GM12865 (cell line): ENCODE measurements around the gene ADAMTS17.

Experiments
- DNase-seq: peaks from one replicate; pipeline ENCODE4 v3.0.0; 2010; ENCODE audit warnings: low read depth
- H3K4me3 ChIP-seq: 2 replicates; pipeline ENCODE4 v1.5.1; 2011; ENCODE audit warnings: mild to moderate bottlenecking, low read depth, low read length, control low read depth
- CTCF ChIP-seq: IDR thresholded peaks from 2 replicates; pipeline ENCODE4 v1.5.1; 2011; ENCODE audit warnings: low read length, control low read depth, low read depth, inconsistent platforms; ENCODE audit not compliant: insufficient read depth; ENCODE audit errors: missing control alignments

Gene ADAMTS17

GRCh38 chr15:100186960-100187359, 154.8 kb downstream of the ADAMTS17 start:
- no peak for TF ChIP-seq CTCF
- no peak for DNase-seq
- H3K4me3 ChIP-seq, result no peak overlapping the region

GRCh38 chr15:100186366-100186765, 155.4 kb downstream of the ADAMTS17 start:
- H3K4me3 ChIP-seq, result no peak overlapping the region
- no peak for TF ChIP-seq CTCF

GRCh38 chr15:100183921-100184495, 157.8 kb downstream of the ADAMTS17 start:
- no peak overlapping the region for H3K4me3 ChIP-seq
- no peak for TF ChIP-seq CTCF
- DNase-seq, result no peak

More at GRCh38 chr15:100186366-100186765, 155.4 kb downstream of the ADAMTS17 start:
- DNase-seq, result no peak

GRCh38 chr15:100180921-100181320, 160.9 kb downstream of the ADAMTS17 start:
- no peak for TF ChIP-seq CTCF
- H3K4me3 ChIP-seq, result no peak overlapping the region
- no peak for DNase-seq

- H3K4me3 ChIP-seq, result no peak overlapping the region
- DNase-seq, result no peak
- TF ChIP-seq CTCF, result no peak
Measured at GRCh38 chr15:100175406-100176114, 166.2 kb downstream of the ADAMTS17 start.

GRCh38 chr15:100174904-100175275, 166.9 kb downstream of the ADAMTS17 start:
- no peak overlapping the region for H3K4me3 ChIP-seq
- no peak for TF ChIP-seq CTCF
- DNase-seq, result no peak
